ENCODE measurements around the gene ZNF771.

ZNF771 gene

GRCh38 chr16:30429678-30430427 is 22.4 kb downstream of the ZNF771 start, which contains the start of gene DCTPP1:
TSS of gene DCTPP1 (minus strand) at chr16:30430030. CDS start at chr16:30429980, 50 bp downstream.
- TF ChIP-seq REST (IDR thresholded peaks at IDR 0.05; ENCODE audit: insufficient read depth in 1 of 2, low read depth in 2 of 2, low read length in 2 of 2), result no peak
- TF ChIP-seq POLR2AphosphoS5 (IDR thresholded peaks at IDR 0.05; ENCODE audit: low read depth, low read length), result peak; percentile 51; the same call in 1 of the 2 replicates
- peak; percentile 77; the same call in 1 of the 2 replicates for TF ChIP-seq SIN3A (IDR thresholded peaks at IDR 0.05; ENCODE audit: borderline replicate concordance, insufficient read depth, low read length)
- TF ChIP-seq FOXP2 (optimal IDR thresholded peaks at IDR 0.05; ENCODE audit: borderline replicate concordance, extremely low read depth, extremely low read length, insufficient read depth), result no peak
- TF ChIP-seq TAF1 (IDR thresholded peaks at IDR 0.05; ENCODE audit: borderline replicate concordance, insufficient read depth, low read length), result peak; percentile 52; the same call in 1 of the 2 replicates

DNA sequence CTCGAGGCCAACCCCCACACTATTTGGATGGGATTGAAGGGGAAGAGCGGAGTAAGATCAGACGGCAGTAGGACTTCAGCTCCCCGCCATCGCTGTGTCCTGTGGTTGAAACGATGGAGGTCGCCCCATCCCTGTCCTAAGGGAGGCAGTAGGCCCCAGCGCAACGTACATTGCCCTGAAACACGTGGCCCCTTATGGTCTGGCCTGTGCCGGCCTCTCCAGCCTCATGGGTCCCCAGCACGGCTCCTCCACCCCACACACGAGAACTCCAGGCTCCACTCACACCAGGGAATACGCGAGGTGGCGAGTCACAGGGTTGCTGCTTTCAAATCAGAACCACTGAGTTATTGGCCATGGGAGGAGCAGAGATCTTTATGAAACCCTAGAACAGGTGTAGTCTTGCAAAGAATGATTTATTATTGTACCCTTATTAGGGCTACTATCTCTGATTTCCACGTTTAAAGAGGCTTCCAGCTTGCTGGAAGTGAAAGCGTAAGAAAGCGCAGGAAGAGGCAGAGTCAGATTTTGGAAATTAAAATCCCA is 23.1 kb downstream of the ZNF771 start:
- no peak for TF ChIP-seq FOXP2 (optimal IDR thresholded peaks at IDR 0.05; ENCODE audit: borderline replicate concordance, extremely low read depth, extremely low read length, insufficient read depth)
- no peak for TF ChIP-seq SIN3A (IDR thresholded peaks at IDR 0.05; ENCODE audit: borderline replicate concordance, insufficient read depth, low read length)
- TF ChIP-seq TAF1 (IDR thresholded peaks at IDR 0.05; ENCODE audit: borderline replicate concordance, insufficient read depth, low read length), result no peak
- TF ChIP-seq POLR2AphosphoS5 (IDR thresholded peaks at IDR 0.05; ENCODE audit: low read depth, low read length), result no peak
- TF ChIP-seq REST (IDR thresholded peaks at IDR 0.05; ENCODE audit: insufficient read depth in 1 of 2, low read depth in 2 of 2, low read length in 2 of 2), result no peak

DNA sequence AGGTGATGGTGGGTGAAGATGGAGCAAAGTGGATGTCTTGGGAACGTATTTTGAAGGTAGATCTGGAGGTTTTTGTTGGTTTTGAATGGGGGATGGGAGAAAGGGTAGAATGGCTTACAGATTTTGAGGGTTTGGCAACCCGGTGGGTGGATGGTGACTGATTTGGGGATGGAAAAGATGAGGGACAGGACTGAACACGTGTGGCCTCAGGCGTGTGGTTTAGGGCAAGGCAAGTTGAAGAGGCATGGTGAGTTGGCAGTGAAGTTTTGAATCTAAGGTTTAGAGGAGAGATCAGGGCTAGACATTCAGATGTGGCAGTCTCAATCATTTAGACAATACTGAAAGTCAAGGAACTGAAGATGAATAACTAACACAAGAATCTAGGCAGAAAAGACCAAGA is 27.4 kb downstream of the ZNF771 start:
- no peak for TF ChIP-seq REST (IDR thresholded peaks at IDR 0.05; ENCODE audit: insufficient read depth in 1 of 2, low read depth in 2 of 2, low read length in 2 of 2)
- no peak for TF ChIP-seq POLR2AphosphoS5 (IDR thresholded peaks at IDR 0.05; ENCODE audit: low read depth, low read length)
- no peak for TF ChIP-seq TAF1 (IDR thresholded peaks at IDR 0.05; ENCODE audit: borderline replicate concordance, insufficient read depth, low read length)
- no peak for TF ChIP-seq SIN3A (IDR thresholded peaks at IDR 0.05; ENCODE audit: borderline replicate concordance, insufficient read depth, low read length)

- TF ChIP-seq POLR2AphosphoS5 (IDR thresholded peaks at IDR 0.05; ENCODE audit: low read depth, low read length) (no peak), SIN3A (IDR thresholded peaks at IDR 0.05; ENCODE audit: borderline replicate concordance, insufficient read depth, low read length) (no peak), TAF1 (IDR thresholded peaks at IDR 0.05; ENCODE audit: borderline replicate concordance, insufficient read depth, low read length) (no peak), FOXP2 (optimal IDR thresholded peaks at IDR 0.05; ENCODE audit: borderline replicate concordance, extremely low read depth, extremely low read length, insufficient read depth) (no peak), REST (IDR thresholded peaks at IDR 0.05; ENCODE audit: insufficient read depth in 1 of 2, low read depth in 2 of 2, low read length in 2 of 2) (no peak)
These were observed 30.2 kb downstream of the ZNF771 start for GRCh38 chr16:30437511-30438046.
